PC-3 (cell line): ENCODE measurements around the gene IL1F10. TPM values are rescaled to one million over a fixed set of nuclear protein-coding genes. Genes with fewer than 3 reads are reported as not detected.

Experiments used
- ATAC-seq: fragments of 200-7000 bp; cut with Tn5 transposase; 2 replicates; pipeline ENCODE4 v1.9.1; 2020; ENCODE audit warnings: mild to moderate bottlenecking, moderate library complexity
- BruUV-seq: library from RNA; stranded (reverse); fragments of 400-500 nt; replicated peaks from 2 replicates; lab custom pipeline; 2021; lab: Mats Ljungman, UMichigan
- CTCF ChIA-PET: fragments of 300-600 bp; sonication (Branson Sonifier 250); formaldehyde crosslinking; loops from one replicate; lab custom pipeline; 2022; ENCODE audit warnings: antibody characterized with exemption; lab: Charles Lee
- POLR2A ChIA-PET: fragments of 300-600 bp; sonication (Branson Sonifier 250); formaldehyde crosslinking; loops from one replicate; lab custom pipeline; 2022; ENCODE audit warnings: antibody characterized with exemption; ENCODE audit not compliant: unreplicated experiment; lab: Charles Lee
- DNase-seq: peaks from one replicate; pipeline ENCODE4 v3.0.0-alpha.2; 2015
- H2AFZ ChIP-seq: fragments of 300-600 bp; sonication (generic); 2 replicates; pipeline ENCODE4 v1.6.0; 2016; ENCODE audit warnings: antibody characterized with exemption, low read length
- H3F3A ChIP-seq: fragments of 300-600 bp; sonication (generic); one replicate; pipeline ENCODE4 v1.6.0; 2017; ENCODE audit warnings: antibody characterized with exemption, low read length, control low read depth, mild to moderate bottlenecking; ENCODE audit not compliant: unreplicated experiment
- H3K27ac ChIP-seq: fragments of 300-600 bp; sonication (generic); 2 replicates; pipeline ENCODE4 v1.5.1; 2016; ENCODE audit warnings: mild to moderate bottlenecking, low read length
- H3K27me3 ChIP-seq: fragments of 300-600 bp; sonication (generic); 2 replicates; pipeline ENCODE4 v1.6.1; 2016; ENCODE audit warnings: low read length, mixed read lengths
- H3K36me3 ChIP-seq: fragments of 300-600 bp; sonication (generic); 2 replicates; pipeline ENCODE4 v1.6.1; 2016; ENCODE audit warnings: low read depth, mixed run types, low read length, mixed read lengths
- H3K4me1 ChIP-seq: fragments of 300-600 bp; sonication (generic); 2 replicates; pipeline ENCODE4 v1.5.1; 2016; ENCODE audit warnings: low read length; ENCODE audit not compliant: insufficient read depth
- H3K4me2 ChIP-seq: fragments of 300-600 bp; sonication (generic); 2 replicates; pipeline ENCODE4 v1.6.0; 2016; ENCODE audit warnings: low read length
- H3K4me3 ChIP-seq: fragments of 300-600 bp; sonication (generic); 2 replicates; pipeline ENCODE4 v1.5.1; 2016; ENCODE audit warnings: mild to moderate bottlenecking, low read length, mixed read lengths
- H3K79me2 ChIP-seq: fragments of 300-600 bp; sonication (generic); 2 replicates; pipeline ENCODE4 v1.6.1; 2017; ENCODE audit warnings: low read length, mixed read lengths
- H3K9ac ChIP-seq: fragments of 300-600 bp; sonication (generic); 2 replicates; pipeline ENCODE4 v1.6.0; 2016; ENCODE audit warnings: mild to moderate bottlenecking, low read length
- H3K9me2 ChIP-seq: fragments of 300-600 bp; sonication (generic); replicated peaks from 2 replicates; pipeline ENCODE4 v1.6.1; 2016; ENCODE audit warnings: mixed run types, low read length, mixed read lengths
- H3K9me3 ChIP-seq: fragments of 300-600 bp; sonication (generic); 2 replicates; pipeline ENCODE4 v1.6.1; 2016; ENCODE audit warnings: low read length, mixed read lengths
- H4K20me1 ChIP-seq: fragments of 300-600 bp; sonication (generic); 2 replicates; pipeline ENCODE4 v1.6.1; 2016; ENCODE audit warnings: low read length, mixed read lengths
- EZH2 ChIP-seq: fragments of 300-600 bp; sonication (generic); IDR thresholded peaks from one replicate; pipeline ENCODE4 v1.6.1; 2017; ENCODE audit warnings: antibody characterized with exemption, mild to moderate bottlenecking, low read length; ENCODE audit not compliant: unreplicated experiment
- EZH2phosphoT487 ChIP-seq: fragments of 300-600 bp; sonication (generic); IDR thresholded peaks from 2 replicates; pipeline ENCODE4 v1.6.1; 2018; ENCODE audit warnings: mild to moderate bottlenecking, antibody characterized with exemption, low read length, borderline replicate concordance
- intact Hi-C: fragments of 100-400 bp; cut with micrococcal nuclease; formaldehyde crosslinking; loops from 2 replicates; pipeline ENCODE4 v1.9.0; 2023
- total RNA-seq: library from RNA; depleted of rRNA; stranded (reverse); fragments of >200 nt; gene quantifications from 2 replicates; pipeline ENCODE4 v1.2.3, GENCODE V29; 2014
- TF ChIP-seq, protein P1 (sequence below): fragments of 300-600 bp; sonication (generic); conservative IDR thresholded peaks from 2 replicates; pipeline ENCODE4 v1.5.1; 2017; ENCODE audit warnings: antibody characterized with exemption, low read depth, mild to moderate bottlenecking, low read length

The IL1F10 gene
- total RNA-seq, 1 experiment from 2014 or later = not detected

GRCh38 chr2:113058411-113058994 is 9.3 kb upstream of the IL1F10 start:
- Histone ChIP-seq H3K4me1 (peaks cover 23% of the 10 kb centered on the region), H3K27me3 (no peaks in the 10 kb centered on the region), H3F3A (no peaks in the 10 kb centered on the region), H4K20me1 (no peaks in the 10 kb centered on the region), H3K36me3 (no peaks in the 10 kb centered on the region), H3K9me3 (no peaks in the 10 kb centered on the region), H3K4me3 (no peak overlapping the region), H3K27ac (peak overlapping the region; percentile 15), H2AFZ (peak overlapping the region; percentile 47; the same call in 1 of the 2 replicates), H3K9me2 (no peaks in the 10 kb centered on the region), H3K9ac (no peak overlapping the region), H3K79me2 (no peaks in the 10 kb centered on the region), H3K4me2 (peak overlapping the region; percentile 46)
- no peak for TF ChIP-seq EZH2
- no peak for TF ChIP-seq EZH2phosphoT487
- TF ChIP-seq, protein P1, sequence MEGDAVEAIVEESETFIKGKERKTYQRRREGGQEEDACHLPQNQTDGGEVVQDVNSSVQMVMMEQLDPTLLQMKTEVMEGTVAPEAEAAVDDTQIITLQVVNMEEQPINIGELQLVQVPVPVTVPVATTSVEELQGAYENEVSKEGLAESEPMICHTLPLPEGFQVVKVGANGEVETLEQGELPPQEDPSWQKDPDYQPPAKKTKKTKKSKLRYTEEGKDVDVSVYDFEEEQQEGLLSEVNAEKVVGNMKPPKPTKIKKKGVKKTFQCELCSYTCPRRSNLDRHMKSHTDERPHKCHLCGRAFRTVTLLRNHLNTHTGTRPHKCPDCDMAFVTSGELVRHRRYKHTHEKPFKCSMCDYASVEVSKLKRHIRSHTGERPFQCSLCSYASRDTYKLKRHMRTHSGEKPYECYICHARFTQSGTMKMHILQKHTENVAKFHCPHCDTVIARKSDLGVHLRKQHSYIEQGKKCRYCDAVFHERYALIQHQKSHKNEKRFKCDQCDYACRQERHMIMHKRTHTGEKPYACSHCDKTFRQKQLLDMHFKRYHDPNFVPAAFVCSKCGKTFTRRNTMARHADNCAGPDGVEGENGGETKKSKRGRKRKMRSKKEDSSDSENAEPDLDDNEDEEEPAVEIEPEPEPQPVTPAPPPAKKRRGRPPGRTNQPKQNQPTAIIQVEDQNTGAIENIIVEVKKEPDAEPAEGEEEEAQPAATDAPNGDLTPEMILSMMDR = no peak
- ATAC-seq (peak; percentile 59), DNase-seq (peak; percentile 83)
- POLR2A ChIA-PET = no interaction called here
- intact Hi-C loops = no loop called here
- CTCF ChIA-PET = interaction anchor here (0.6 kb wide), 1 partner anchor 16 kb away, joined by 3 read pairs; no protein-coding TSS in a partner anchor
- no TSS peak for BruUV-seq

DNA sequence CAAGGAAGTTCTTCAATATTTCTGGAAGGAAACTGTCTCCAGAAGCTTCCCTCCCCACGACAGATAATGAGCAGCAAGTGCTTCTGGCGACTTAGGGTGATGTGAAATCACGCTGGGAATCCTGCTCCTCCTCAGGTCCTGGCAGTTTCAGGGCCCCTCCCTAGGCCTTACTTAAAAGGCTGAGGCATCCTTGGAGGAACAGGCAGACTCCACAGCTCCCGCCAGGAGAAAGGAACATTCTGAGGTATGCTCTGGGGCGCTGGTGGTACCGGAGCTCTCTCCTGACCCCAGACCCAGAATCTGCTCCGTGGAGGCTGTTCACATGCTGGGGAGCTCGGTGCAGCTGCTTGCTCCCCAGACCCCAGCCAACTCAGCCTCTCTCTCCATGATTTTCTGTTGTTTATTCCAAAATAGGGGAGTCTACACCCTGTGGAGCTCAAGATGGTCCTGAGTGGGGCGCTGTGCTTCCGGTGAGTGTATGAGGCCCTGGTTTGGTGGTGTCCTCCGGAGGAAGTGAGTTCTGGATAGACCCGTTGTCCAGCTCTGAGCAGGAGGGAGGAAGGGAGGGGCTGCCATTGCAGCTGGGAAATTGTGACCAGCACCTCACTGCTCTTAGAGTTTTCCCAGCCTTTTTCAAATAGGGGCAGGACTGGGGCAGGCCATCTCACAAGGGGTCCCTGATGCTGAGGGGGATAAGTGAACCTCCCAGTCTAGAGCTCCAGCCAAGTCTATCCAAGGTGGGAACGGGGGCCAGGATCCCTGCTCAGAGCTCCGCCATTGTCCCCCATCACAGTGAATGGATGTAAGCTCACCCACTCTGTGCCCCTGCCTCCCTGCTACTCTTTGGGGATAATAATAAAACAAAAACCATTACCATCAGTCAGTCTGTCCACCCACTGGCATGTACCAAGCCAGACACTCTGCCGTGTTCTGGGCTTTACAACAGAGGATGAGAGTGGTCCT is 8.5 kb upstream of the IL1F10 start, which contains the start of gene IL36RN:
Gene IL36RN (plus strand): TSS at position 201 of the 963 bp plus-strand sequence. CDS start 241 bp downstream, at position 442.
- peaks cover 23% of the 10 kb centered on the region for H3K4me1 ChIP-seq
- H3K4me2 ChIP-seq = peak within 1 kb of the TSS; percentile 46
- no peaks in the 10 kb centered on the region for H3K36me3 ChIP-seq
- H3K27ac ChIP-seq = peak within 1 kb of the TSS; percentile 15
- H3K4me3 ChIP-seq = no peak within 1 kb of the TSS
- no TSS peak for BruUV-seq
- H2AFZ ChIP-seq = peak within 1 kb of the TSS; percentile 47; the same call in 1 of the 2 replicates
- H3K27me3 ChIP-seq = no peaks in the 10 kb centered on the region
- DNase-seq = no peak
- H3K9ac ChIP-seq = no peak within 1 kb of the TSS
- H3F3A ChIP-seq = no peaks in the 10 kb centered on the region
- ChIA-PET CTCF (interaction anchor here (0.6 to 0.9 kb wide), 2 partner anchors 16 to 19 kb away, joined by 3 read pairs; no protein-coding TSS in a partner anchor), POLR2A (no interaction called here)
- H3K79me2 ChIP-seq = no peaks in the 10 kb centered on the region
- H4K20me1 ChIP-seq = no peaks in the 10 kb centered on the region
- H3K9me2 ChIP-seq = no peaks in the 10 kb centered on the region
- H3K9me3 ChIP-seq = no peaks in the 10 kb centered on the region
- no peak for ATAC-seq
- intact Hi-C loops = no loop called here
- TF ChIP-seq, protein P1 = no peak
- TF ChIP-seq EZH2 (no peak), EZH2phosphoT487 (no peak)
